ENCODE data around the gene MAGI2. TPM values are rescaled to one million over a fixed set of nuclear protein-coding genes. Genes with fewer than 3 reads are reported as not detected.

MAGI2 gene
- total and polyA plus RNA-seq, 4 donors = 0.37 to 4.1 (median 1.4) TPM

DNA sequence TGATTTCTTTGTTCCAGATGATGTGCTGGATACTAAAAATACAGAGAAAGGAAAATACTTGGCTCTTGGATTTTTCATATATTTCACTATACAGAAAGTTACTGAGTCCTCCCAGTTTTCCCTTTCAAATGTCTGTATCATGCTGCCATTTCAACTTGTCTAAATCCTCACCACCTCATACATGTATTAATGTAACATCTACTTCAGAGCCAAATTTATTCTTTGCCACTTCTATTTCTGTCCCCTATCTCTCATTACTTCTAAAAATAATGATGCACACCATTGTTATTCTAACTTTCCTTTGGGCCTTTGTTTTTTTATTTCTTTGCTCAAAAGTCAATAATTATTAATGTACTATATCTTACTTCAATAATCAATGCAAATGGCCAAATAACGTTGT lies 312.2 kb downstream of the MAGI2 start:
- Histone ChIP-seq H3K27me3 (ENCODE audit: control insufficient read depth in 4 of 4, insufficient read depth in 4 of 4, low read length in 3 of 4) (no peaks in the 10 kb centered on the region), H3K36me3 (ENCODE audit: control insufficient read depth in 4 of 4, insufficient read depth in 3 of 4, low read depth in 1 of 4, low read length in 3 of 4) (no peaks in the 10 kb centered on the region), H3K9ac (ENCODE audit: low read depth in 1 of 2, low read length in 2 of 2) (no peak overlapping the region), H3K4me1 (ENCODE audit: control insufficient read depth in 4 of 4, insufficient read depth in 4 of 4, low read length in 3 of 4) (no peaks in the 10 kb centered on the region), H3K4me3 (ENCODE audit: low read depth in 1 of 3, low read length in 3 of 3) (no peak overlapping the region), H3K27ac (ENCODE audit: low read depth in 1 of 2, low read length in 2 of 2) (no peak overlapping the region), H3K9me3 (ENCODE audit: control insufficient read depth in 4 of 4, low read length in 3 of 4) (no peaks in the 10 kb centered on the region)
- 55% methylated on average over 1 of the region's 1 CpG for WGBS
- no peak for DNase-seq (ENCODE audit: low spot score)
- TF ChIP-seq MAX (IDR thresholded peaks at IDR 0.05) (no peak), HNF4G (IDR thresholded peaks at IDR 0.05) (no peak), JUND (IDR thresholded peaks at IDR 0.05) (no peak), FOXA1 (IDR thresholded peaks at IDR 0.05) (no peak)

DNA sequence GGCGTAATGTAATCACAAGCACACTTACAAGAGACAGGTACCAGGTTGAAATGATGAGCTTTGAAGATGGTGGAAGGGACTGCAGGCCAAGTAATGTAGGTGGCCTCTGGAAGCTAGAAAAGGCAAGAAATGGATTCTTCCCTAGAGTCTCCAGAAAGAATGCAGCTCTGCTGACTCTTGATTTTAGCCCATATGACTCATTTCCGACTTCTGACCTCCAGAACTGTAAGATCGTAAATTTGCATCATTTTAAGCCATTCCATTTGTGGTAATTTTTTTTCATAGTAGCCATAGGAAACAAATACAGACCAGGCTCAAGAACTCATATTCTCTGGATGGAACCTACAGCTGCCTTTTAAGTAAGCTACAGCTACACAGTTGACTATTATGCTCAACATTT lies 315.5 kb downstream of the MAGI2 start:
- 97% methylated on average over 3 of the region's 3 CpGs for WGBS
- no peak for DNase-seq (ENCODE audit: low spot score)
- H3K4me3 ChIP-seq (ENCODE audit: low read depth in 1 of 3, low read length in 3 of 3) = no peak overlapping the region
- no peaks in the 10 kb centered on the region for H3K36me3 ChIP-seq (ENCODE audit: control insufficient read depth in 4 of 4, insufficient read depth in 3 of 4, low read depth in 1 of 4, low read length in 3 of 4)
- TF ChIP-seq ZBTB33 (IDR thresholded peaks at IDR 0.05) = no peak
- H3K9me3 ChIP-seq (ENCODE audit: control insufficient read depth in 4 of 4, low read length in 3 of 4) = no peaks in the 10 kb centered on the region
- no peak overlapping the region for H3K27ac ChIP-seq (ENCODE audit: low read depth in 1 of 2, low read length in 2 of 2)
- no peak overlapping the region for H3K9ac ChIP-seq (ENCODE audit: low read depth in 1 of 2, low read length in 2 of 2)
- H3K4me1 ChIP-seq (ENCODE audit: control insufficient read depth in 4 of 4, insufficient read depth in 4 of 4, low read length in 3 of 4) = no peaks in the 10 kb centered on the region
- H3K27me3 ChIP-seq (ENCODE audit: control insufficient read depth in 4 of 4, insufficient read depth in 4 of 4, low read length in 3 of 4) = no peaks in the 10 kb centered on the region

GRCh38 chr7:79132844-79133451 lies 320.5 kb downstream of the MAGI2 start:
- Histone ChIP-seq H3K27me3 (ENCODE audit: control insufficient read depth in 4 of 4, insufficient read depth in 4 of 4, low read length in 3 of 4) (no peaks in the 10 kb centered on the region), H3K9ac (ENCODE audit: low read depth in 1 of 2, low read length in 2 of 2) (no peak overlapping the region), H3K4me1 (ENCODE audit: control insufficient read depth in 4 of 4, insufficient read depth in 4 of 4, low read length in 3 of 4) (no peaks in the 10 kb centered on the region), H3K27ac (ENCODE audit: low read depth in 1 of 2, low read length in 2 of 2) (no peak overlapping the region), H3K9me3 (ENCODE audit: control insufficient read depth in 4 of 4, low read length in 3 of 4) (no peaks in the 10 kb centered on the region), H3K4me3 (ENCODE audit: low read depth in 1 of 3, low read length in 3 of 3) (no peak overlapping the region), H3K36me3 (ENCODE audit: control insufficient read depth in 4 of 4, insufficient read depth in 3 of 4, low read depth in 1 of 4, low read length in 3 of 4) (no peaks in the 10 kb centered on the region)
- no peak for TF ChIP-seq GABPA (IDR thresholded peaks at IDR 0.05 in 1 of 2, conservative IDR thresholded peaks at IDR 0.05 in 1 of 2)
- no peak for TF ChIP-seq EGR1 (IDR thresholded peaks at IDR 0.05; ENCODE audit: low read depth in 2 of 2)
- TF ChIP-seq FOXA1 (IDR thresholded peaks at IDR 0.05) = no peak
- no peak for TF ChIP-seq MAX (IDR thresholded peaks at IDR 0.05)
- TF ChIP-seq ZBTB33 (IDR thresholded peaks at IDR 0.05) = no peak
- TF ChIP-seq, protein P1, sequence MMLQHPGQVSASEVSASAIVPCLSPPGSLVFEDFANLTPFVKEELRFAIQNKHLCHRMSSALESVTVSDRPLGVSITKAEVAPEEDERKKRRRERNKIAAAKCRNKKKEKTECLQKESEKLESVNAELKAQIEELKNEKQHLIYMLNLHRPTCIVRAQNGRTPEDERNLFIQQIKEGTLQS (IDR thresholded peaks at IDR 0.05) = no peak
- TF ChIP-seq NR2F2 (IDR thresholded peaks at IDR 0.05) = no peak
- TF ChIP-seq, protein P2, sequence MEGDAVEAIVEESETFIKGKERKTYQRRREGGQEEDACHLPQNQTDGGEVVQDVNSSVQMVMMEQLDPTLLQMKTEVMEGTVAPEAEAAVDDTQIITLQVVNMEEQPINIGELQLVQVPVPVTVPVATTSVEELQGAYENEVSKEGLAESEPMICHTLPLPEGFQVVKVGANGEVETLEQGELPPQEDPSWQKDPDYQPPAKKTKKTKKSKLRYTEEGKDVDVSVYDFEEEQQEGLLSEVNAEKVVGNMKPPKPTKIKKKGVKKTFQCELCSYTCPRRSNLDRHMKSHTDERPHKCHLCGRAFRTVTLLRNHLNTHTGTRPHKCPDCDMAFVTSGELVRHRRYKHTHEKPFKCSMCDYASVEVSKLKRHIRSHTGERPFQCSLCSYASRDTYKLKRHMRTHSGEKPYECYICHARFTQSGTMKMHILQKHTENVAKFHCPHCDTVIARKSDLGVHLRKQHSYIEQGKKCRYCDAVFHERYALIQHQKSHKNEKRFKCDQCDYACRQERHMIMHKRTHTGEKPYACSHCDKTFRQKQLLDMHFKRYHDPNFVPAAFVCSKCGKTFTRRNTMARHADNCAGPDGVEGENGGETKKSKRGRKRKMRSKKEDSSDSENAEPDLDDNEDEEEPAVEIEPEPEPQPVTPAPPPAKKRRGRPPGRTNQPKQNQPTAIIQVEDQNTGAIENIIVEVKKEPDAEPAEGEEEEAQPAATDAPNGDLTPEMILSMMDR (IDR thresholded peaks at IDR 0.05; ENCODE audit: low read depth, low read length, missing input control) = no peak
- TF ChIP-seq HNF4A (conservative IDR thresholded peaks at IDR 0.05) = no peak
- TF ChIP-seq REST (IDR thresholded peaks at IDR 0.05) = no peak
- no peak for TF ChIP-seq RXRA (IDR thresholded peaks at IDR 0.05)
- TF ChIP-seq SP1 (IDR thresholded peaks at IDR 0.05) = no peak
- TF ChIP-seq RAD21 (IDR thresholded peaks at IDR 0.05) = no peak
- no peak for TF ChIP-seq HNF4G (IDR thresholded peaks at IDR 0.05)
- 94% methylated on average over 4 of the region's 4 CpGs for WGBS
- DNase-seq (ENCODE audit: low spot score) = no peak

Measured in liver (tissue), 9 donors.